AG09309 (cell line): ENCODE measurements around the gene SUMO1.
"Not testable (repeated sequence)": the region's sequence is repeated elsewhere in the genome, so short reads cannot be mapped to it uniquely, and the experiment has no call there.

Experiments
- DNase-seq: peaks from one replicate; pipeline ENCODE4 v3.0.0-alpha.2; 2010; ENCODE audit warnings: low read depth
- H3K4me3 ChIP-seq: 2 replicates; pipeline ENCODE4 v1.5.1; 2011; ENCODE audit warnings: mild to moderate bottlenecking, low read depth, low read length, moderate library complexity; ENCODE audit not compliant: control insufficient read depth
- CTCF ChIP-seq: IDR thresholded peaks from 2 replicates; pipeline ENCODE4 v1.5.1; 2011; ENCODE audit warnings: mild to moderate bottlenecking, low read depth, low read length, inconsistent platforms; ENCODE audit not compliant: insufficient read depth, control insufficient read depth; ENCODE audit errors: missing control alignments

SUMO1 gene

GRCh38 chr2:202238234-202239197, at the start of gene SUMO1:
Gene SUMO1, minus strand, starts transcription at chr2:202238597. Its CDS starts 146 bp downstream, at chr2:202238451.
- no peak for TF ChIP-seq CTCF
- H3K4me3 ChIP-seq: peak within 1 kb of the TSS; percentile 97
- DNase-seq: peak; percentile 31

GRCh38 chr2:202286595-202286994, 48.2 kb upstream of the SUMO1 start:
- no peak for DNase-seq
- H3K4me3 ChIP-seq: no peak overlapping the region
- TF ChIP-seq CTCF: no peak

- H3K4me3 ChIP-seq: no peak overlapping the region
- peak; percentile 40 for DNase-seq
- TF ChIP-seq CTCF: peak; percentile 55
These were observed 40.5 kb upstream of the SUMO1 start for GRCh38 chr2:202278944-202279343.

- DNase-seq: peak; percentile 39
- H3K4me3 ChIP-seq: no peak overlapping the region
- no peak for TF ChIP-seq CTCF
These were observed 39.8 kb upstream of the SUMO1 start for GRCh38 chr2:202278036-202278760.

GRCh38 chr2:202276078-202276720, 37.8 kb upstream of the SUMO1 start:
- DNase-seq, H3K4me3 ChIP-seq: not testable (repeated sequence)

- no peak overlapping the region for H3K4me3 ChIP-seq
- no peak for TF ChIP-seq CTCF
- no peak for DNase-seq
These were observed 32.1 kb upstream of the SUMO1 start for GRCh38 chr2:202270487-202270886.
